Measurements from ENCODE around the gene EMP2.
"Not testable (repeated sequence)": the region's sequence is repeated elsewhere in the genome, so short reads cannot be mapped to it uniquely, and the experiment has no call there.

EMP2 gene

GRCh38 chr16:10577305-10578202 is 2.8 kb downstream of the EMP2 start:
- no peak for DNase-seq

- DNase-seq: no peak
These were observed 3.8 kb downstream of the EMP2 start for GRCh38 chr16:10576390-10577304.

- no peak for DNase-seq
These were observed 4.8 kb downstream of the EMP2 start for GRCh38 chr16:10575506-10576130.

- no peak for DNase-seq
These were observed 7.8 kb downstream of the EMP2 start for GRCh38 chr16:10572611-10573010.

- DNase-seq: no peak
These were observed 9.0 kb downstream of the EMP2 start for GRCh38 chr16:10571354-10571753.

- DNase-seq: peak; percentile 42
These were observed 10.8 kb downstream of the EMP2 start for GRCh38 chr16:10569621-10570020.

GRCh38 chr16:10566613-10567012 is 13.8 kb downstream of the EMP2 start:
- DNase-seq: no peak

GRCh38 chr16:10565167-10565566 is 15.2 kb downstream of the EMP2 start:
- no peak for DNase-seq

- DNase-seq: no peak
These were observed 15.8 kb downstream of the EMP2 start for GRCh38 chr16:10564591-10564990.

GRCh38 chr16:10562361-10562899 is 18.0 kb downstream of the EMP2 start:
- no peak for DNase-seq

- no peak for DNase-seq
These were observed 19.0 kb downstream of the EMP2 start for GRCh38 chr16:10561425-10561824.

GRCh38 chr16:10561001-10561400 is 19.4 kb downstream of the EMP2 start:
- DNase-seq: no peak

GRCh38 chr16:10559792-10560191 is 20.6 kb downstream of the EMP2 start:
- DNase-seq: not testable (repeated sequence)

GRCh38 chr16:10558746-10559641 is 21.4 kb downstream of the EMP2 start:
- DNase-seq: peak; percentile 74

GRCh38 chr16:10558305-10558704 is 22.1 kb downstream of the EMP2 start:
- no peak for DNase-seq

- no peak for DNase-seq
These were observed 22.6 kb downstream of the EMP2 start for GRCh38 chr16:10557750-10558149.

- DNase-seq: no peak
These were observed 24.2 kb downstream of the EMP2 start for GRCh38 chr16:10556236-10556635.

GRCh38 chr16:10554569-10554968 is 25.8 kb downstream of the EMP2 start:
- no peak for DNase-seq

GRCh38 chr16:10552998-10553491 is 27.4 kb downstream of the EMP2 start:
- no peak for DNase-seq

- DNase-seq: no peak
These were observed 28.1 kb downstream of the EMP2 start for GRCh38 chr16:10552281-10552680.

- no peak for DNase-seq
These were observed 28.5 kb downstream of the EMP2 start for GRCh38 chr16:10551881-10552280.

- DNase-seq: no peak
These were observed 32.0 kb downstream of the EMP2 start for GRCh38 chr16:10548404-10548803.
